GM18861 (cell line): ENCODE measurements around the gene CDH4.

ENCODE experiments used
- ATAC-seq: cut with Tn5 transposase; IDR thresholded peaks from one replicate; pipeline ENCODE4 v1.9.1; 2021; ENCODE audit not compliant: unreplicated experiment

The CDH4 gene

GRCh38 chr20:61790116-61790827 is 538.2 kb downstream of the CDH4 start:
- no peak for ATAC-seq

- no peak for ATAC-seq
Observed at GRCh38 chr20:61791995-61792394, 539.9 kb downstream of the CDH4 start.

GRCh38 chr20:61795669-61796630 is 543.9 kb downstream of the CDH4 start:
- no peak for ATAC-seq

GRCh38 chr20:61796738-61797137 is 544.7 kb downstream of the CDH4 start:
- no peak for ATAC-seq

GRCh38 chr20:61797200-61797599 is 545.1 kb downstream of the CDH4 start:
- no peak for ATAC-seq

GRCh38 chr20:61797971-61798411 is 545.9 kb downstream of the CDH4 start:
- ATAC-seq, result no peak

- no peak for ATAC-seq
Observed at GRCh38 chr20:61798632-61799031, 546.6 kb downstream of the CDH4 start.

- ATAC-seq, result no peak
Observed at GRCh38 chr20:61799394-61799923, 547.4 kb downstream of the CDH4 start.

GRCh38 chr20:61799928-61800327 is 547.9 kb downstream of the CDH4 start:
- no peak for ATAC-seq

GRCh38 chr20:61800359-61801064 is 548.5 kb downstream of the CDH4 start:
- no peak for ATAC-seq

- ATAC-seq, result no peak
Observed at GRCh38 chr20:61801065-61801360, 549.0 kb downstream of the CDH4 start.

- ATAC-seq, result no peak
Observed at GRCh38 chr20:61801428-61801827, 549.4 kb downstream of the CDH4 start.

GRCh38 chr20:61801857-61802442 is 549.9 kb downstream of the CDH4 start:
- ATAC-seq, result no peak

GRCh38 chr20:61802721-61803311 is 550.8 kb downstream of the CDH4 start:
- no peak for ATAC-seq

- ATAC-seq, result no peak
Observed at GRCh38 chr20:61803416-61803914, 551.4 kb downstream of the CDH4 start.

GRCh38 chr20:61803915-61804751 is 552.1 kb downstream of the CDH4 start:
- ATAC-seq, result no peak

GRCh38 chr20:61804752-61805295 is 552.8 kb downstream of the CDH4 start:
- no peak for ATAC-seq

GRCh38 chr20:61805365-61805764 is 553.3 kb downstream of the CDH4 start:
- ATAC-seq, result no peak

- no peak for ATAC-seq
Observed at GRCh38 chr20:61805781-61806180, 553.7 kb downstream of the CDH4 start.
